Immature natural killer cell (primary cell): ENCODE data around the gene LRFN5. TPM values are rescaled to one million over a fixed set of nuclear protein-coding genes. Genes with fewer than 3 reads are reported as not detected.
"Not testable (repeated sequence)": the region's sequence is repeated elsewhere in the genome, so short reads cannot be mapped to it uniquely, and the experiment has no call there.

Experiments used
- DNase-seq, 3 donors: peaks; one replicate each; pipeline ENCODE4 v3.0.0; 2022; ENCODE audit warnings: mixed read lengths in 1 of 3
- H3K27ac Mint-ChIP-seq, 6 donors: one replicate each; pipeline ENCODE4 v1.8.0; 2020; ENCODE audit warnings: mixed read lengths in 6 of 6, mild to moderate bottlenecking in 5 of 6, inconsistent platforms in 4 of 6, moderate library complexity in 3 of 6
- H3K27me3 Mint-ChIP-seq, 3 donors: one replicate each; pipeline ENCODE4 v1.8.0; 2020 to 2021; ENCODE audit warnings: low read depth in 3 of 3, mild to moderate bottlenecking in 3 of 3, mixed read lengths in 3 of 3, moderate library complexity in 3 of 3, inconsistent platforms in 1 of 3
- H3K36me3 Mint-ChIP-seq, 3 donors: one replicate each; pipeline ENCODE4 v1.8.0; 2020; ENCODE audit warnings: mixed read lengths in 3 of 3, inconsistent platforms in 2 of 3, mild to moderate bottlenecking in 2 of 3
- H3K4me1 Mint-ChIP-seq, 2 donors: one replicate each; pipeline ENCODE4 v1.8.0; 2020; ENCODE audit warnings: inconsistent platforms in 2 of 2, mild to moderate bottlenecking in 2 of 2, mixed read lengths in 2 of 2, moderate library complexity in 1 of 2
- H3K4me3 Mint-ChIP-seq, 5 donors: one replicate each; pipeline ENCODE4 v1.8.0; 2020; ENCODE audit warnings: mild to moderate bottlenecking in 5 of 5, mixed read lengths in 5 of 5, inconsistent platforms in 3 of 5, moderate library complexity in 3 of 5
- H3K9me3 Mint-ChIP-seq, 6 donors: one replicate each; pipeline ENCODE4 v1.8.0; 2020; ENCODE audit warnings: mild to moderate bottlenecking in 6 of 6, mixed read lengths in 6 of 6, inconsistent platforms in 4 of 6, moderate library complexity in 3 of 6
- polyA plus RNA-seq, 3 donors: library from polyadenylated mRNA; unstranded; fragments of 300-500 nt; fragmentation: Illumina TruSeq; gene quantifications; one replicate each; pipeline ENCODE4 v1.2.3, GENCODE V29; 2021

LRFN5 gene
- polyA plus RNA-seq, 3 donors from 2014 or later, result not detected

DNA sequence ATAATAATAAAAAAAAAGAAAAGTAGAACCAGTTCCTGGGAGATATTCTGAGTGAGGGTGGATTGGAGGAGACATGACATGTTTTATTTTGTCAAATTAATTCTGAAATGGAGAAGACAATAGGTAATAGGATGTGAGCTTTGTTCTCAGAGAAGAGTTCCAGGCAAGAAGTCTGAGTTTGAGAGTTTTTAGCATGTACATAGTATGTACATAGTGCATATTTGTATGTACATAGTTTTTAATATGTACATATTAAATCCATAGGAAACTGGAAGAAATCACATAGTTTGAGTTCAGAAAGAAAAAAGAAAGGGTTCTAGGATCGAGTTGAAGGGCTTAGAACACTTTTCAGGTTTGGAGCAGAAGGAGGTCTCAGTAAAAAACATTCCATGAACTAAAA lies 47.5 kb downstream of the LRFN5 start:
- Mint-ChIP-seq H3K36me3 (no peaks in the 10 kb centered on the region), H3K27me3 (no peaks in the 10 kb centered on the region), H3K4me1 (no peaks in the 10 kb centered on the region), H3K27ac (no peak overlapping the region), H3K4me3 (no peak overlapping the region), H3K9me3 (peaks cover 0 to 37% (median 10%) of the 10 kb centered on the region in 6 donors)
- no peak for DNase-seq

DNA sequence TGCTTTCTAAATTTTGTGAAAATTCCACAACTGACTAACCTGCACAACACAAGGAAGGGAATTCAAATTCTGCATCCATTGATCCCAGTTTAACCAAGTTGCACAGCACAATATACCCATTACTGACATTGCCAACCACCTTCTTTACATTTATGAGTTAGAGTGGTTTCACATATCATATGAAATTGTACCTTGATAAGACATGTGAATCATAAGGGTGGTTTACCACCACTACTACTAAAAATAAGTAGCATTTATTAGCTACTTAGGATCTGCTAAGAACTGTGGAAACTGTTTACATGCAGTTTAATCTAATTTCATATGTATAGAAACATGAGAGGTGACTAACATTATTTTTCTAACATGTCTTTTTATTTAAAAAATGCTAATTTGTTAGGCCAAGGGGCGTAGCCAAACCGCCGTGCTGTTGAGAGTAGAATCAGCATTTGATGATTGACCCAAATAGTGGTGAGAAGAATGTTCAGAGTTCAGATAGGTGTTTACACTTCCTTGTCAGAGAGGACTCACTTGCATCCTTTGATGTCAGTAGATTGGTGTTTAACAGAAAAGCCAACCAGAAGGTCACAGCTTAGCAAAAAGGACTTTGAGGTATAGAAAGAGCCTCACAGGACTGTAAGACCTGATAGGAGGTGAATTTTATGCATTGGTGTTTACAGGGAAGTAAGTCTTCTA lies 56.2 kb downstream of the LRFN5 start:
- H3K9me3 Mint-ChIP-seq, result peaks cover 2 to 21% (median 6%) of the 10 kb centered on the region in 6 donors
- no peak overlapping the region for H3K4me3 Mint-ChIP-seq
- H3K36me3 Mint-ChIP-seq, result no peaks in the 10 kb centered on the region
- H3K27me3 Mint-ChIP-seq, result no peaks in the 10 kb centered on the region
- no peaks in the 10 kb centered on the region for H3K4me1 Mint-ChIP-seq
- DNase-seq, result no peak
- H3K27ac Mint-ChIP-seq, result no peak overlapping the region

DNA sequence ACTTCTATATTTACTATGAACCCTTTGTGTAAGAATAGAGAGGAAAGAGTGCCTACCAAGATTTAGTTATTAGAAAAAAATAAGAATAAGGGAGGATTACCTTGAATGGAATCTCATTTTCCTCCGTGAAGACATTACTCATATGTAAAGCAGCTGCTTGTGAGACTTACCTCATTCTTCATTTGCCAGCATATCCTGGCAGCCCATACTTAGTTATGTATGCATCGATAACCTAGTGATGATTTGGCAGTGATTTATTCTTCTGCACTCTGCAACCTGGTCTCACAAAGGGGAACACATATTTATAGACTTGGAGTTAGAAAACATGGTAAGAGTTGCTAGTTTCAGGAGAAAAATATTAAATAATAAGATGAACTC lies 56.8 kb downstream of the LRFN5 start:
- Mint-ChIP-seq H3K27ac (no peak overlapping the region), H3K4me3 (no peak overlapping the region), H3K9me3 (peaks cover 2 to 21% (median 6%) of the 10 kb centered on the region in 6 donors), H3K36me3 (no peaks in the 10 kb centered on the region), H3K4me1 (no peaks in the 10 kb centered on the region), H3K27me3 (no peaks in the 10 kb centered on the region)
- DNase-seq, result no peak

DNA sequence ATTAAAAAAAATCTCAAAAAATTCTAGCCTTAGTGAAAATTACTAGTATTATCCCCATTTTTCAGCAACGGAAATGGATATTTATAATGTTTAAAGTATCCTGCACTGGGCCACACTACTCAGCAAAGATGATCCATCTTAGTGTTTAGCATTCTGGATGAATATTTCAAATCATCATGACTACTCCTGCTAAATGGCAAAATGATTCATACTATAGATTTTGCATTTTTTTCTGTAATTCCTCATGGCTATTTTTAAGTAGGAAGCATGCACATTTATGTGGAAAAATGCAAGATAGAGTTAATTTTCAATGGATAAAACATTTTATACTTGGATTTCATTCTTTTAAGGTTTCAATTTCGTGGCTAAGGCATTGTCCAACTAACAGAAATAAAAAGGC lies 59.6 kb downstream of the LRFN5 start:
- no peak for DNase-seq
- H3K9me3 Mint-ChIP-seq, result peaks cover 0 to 11% (median 4%) of the 10 kb centered on the region in 6 donors
- H3K4me1 Mint-ChIP-seq, result no peaks in the 10 kb centered on the region
- no peak overlapping the region for H3K4me3 Mint-ChIP-seq
- no peaks in the 10 kb centered on the region for H3K36me3 Mint-ChIP-seq
- H3K27ac Mint-ChIP-seq, result no peak overlapping the region
- no peaks in the 10 kb centered on the region for H3K27me3 Mint-ChIP-seq

DNA sequence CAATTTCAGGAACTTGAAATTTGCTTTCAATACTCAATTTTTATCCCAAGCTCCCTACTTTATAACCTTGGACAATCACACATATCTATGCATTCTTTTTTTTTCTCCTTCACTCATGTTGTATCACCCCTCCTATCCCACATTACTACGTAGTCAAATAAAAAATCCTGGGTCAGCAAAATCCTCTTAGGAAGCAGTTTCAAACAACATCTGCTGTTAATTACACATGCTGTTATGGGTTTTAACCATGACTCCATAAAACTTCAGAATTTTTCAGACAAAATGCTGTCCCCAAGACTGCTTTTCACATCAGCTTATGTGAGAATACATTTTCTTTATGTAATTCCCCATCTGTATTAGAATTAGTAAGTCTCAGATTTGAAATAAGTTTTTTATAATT lies 61.7 kb downstream of the LRFN5 start:
- DNase-seq, result no peak
- H3K4me1 Mint-ChIP-seq, result no peaks in the 10 kb centered on the region
- no peaks in the 10 kb centered on the region for H3K36me3 Mint-ChIP-seq
- no peak overlapping the region for H3K27ac Mint-ChIP-seq
- no peaks in the 10 kb centered on the region for H3K27me3 Mint-ChIP-seq
- no peak overlapping the region for H3K4me3 Mint-ChIP-seq
- peaks cover 0 to 6% (median 0%) of the 10 kb centered on the region in 6 donors for H3K9me3 Mint-ChIP-seq

DNA sequence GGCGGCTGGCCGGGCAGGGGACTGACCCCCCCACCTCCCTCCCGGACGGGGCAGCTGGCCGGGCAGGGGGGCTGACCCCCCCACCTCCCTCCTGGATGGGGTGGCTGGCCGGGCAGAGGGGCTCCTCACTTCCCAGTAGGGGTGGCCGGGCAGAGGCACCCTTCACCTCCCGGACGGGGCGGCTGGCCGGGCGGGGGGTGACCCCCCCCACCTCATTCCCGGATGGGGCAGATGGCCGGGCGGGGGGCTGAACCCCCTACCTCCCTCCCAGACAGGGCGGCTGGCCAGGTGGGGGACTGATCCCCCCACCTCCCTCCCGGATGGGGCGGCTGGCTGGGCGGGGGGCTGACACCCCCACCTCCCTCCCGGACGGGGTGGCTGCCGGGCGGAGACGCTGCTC lies 66.9 kb downstream of the LRFN5 start:
- H3K27me3 Mint-ChIP-seq, H3K27ac Mint-ChIP-seq, H3K4me1 Mint-ChIP-seq, H3K36me3 Mint-ChIP-seq, DNase-seq, H3K4me3 Mint-ChIP-seq: not testable (repeated sequence)
- peaks cover 6 to 25% (median 13%) of the 10 kb centered on the region in 6 donors for H3K9me3 Mint-ChIP-seq

DNA sequence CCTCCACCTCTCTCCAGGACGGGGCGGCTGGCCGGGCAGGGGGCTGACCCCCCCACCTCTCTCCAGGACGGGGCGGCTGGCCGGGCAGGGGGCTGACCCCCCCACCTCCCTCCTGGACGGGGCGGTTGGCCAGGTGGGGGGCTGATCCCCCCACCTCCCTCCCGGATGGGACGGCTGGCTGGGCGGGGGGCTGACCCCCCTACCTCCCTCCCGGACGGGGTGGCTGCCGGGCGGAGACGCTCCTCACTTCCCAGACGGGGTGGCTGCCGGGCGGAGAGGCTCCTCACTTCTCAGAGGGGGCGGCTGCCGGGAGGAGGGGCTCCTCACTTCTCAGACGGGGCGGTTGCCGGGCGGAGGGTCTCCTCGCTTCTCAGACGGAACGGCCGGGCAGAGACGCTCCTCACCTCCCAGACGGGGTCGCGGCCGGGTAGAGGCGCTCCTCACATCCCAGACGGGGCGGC lies 67.9 kb downstream of the LRFN5 start:
- peaks cover 13 to 31% (median 16%) of the 10 kb centered on the region in 6 donors for H3K9me3 Mint-ChIP-seq
- not testable (repeated sequence) for H3K27me3 Mint-ChIP-seq, H3K4me1 Mint-ChIP-seq, H3K4me3 Mint-ChIP-seq, DNase-seq, H3K27ac Mint-ChIP-seq, H3K36me3 Mint-ChIP-seq

DNA sequence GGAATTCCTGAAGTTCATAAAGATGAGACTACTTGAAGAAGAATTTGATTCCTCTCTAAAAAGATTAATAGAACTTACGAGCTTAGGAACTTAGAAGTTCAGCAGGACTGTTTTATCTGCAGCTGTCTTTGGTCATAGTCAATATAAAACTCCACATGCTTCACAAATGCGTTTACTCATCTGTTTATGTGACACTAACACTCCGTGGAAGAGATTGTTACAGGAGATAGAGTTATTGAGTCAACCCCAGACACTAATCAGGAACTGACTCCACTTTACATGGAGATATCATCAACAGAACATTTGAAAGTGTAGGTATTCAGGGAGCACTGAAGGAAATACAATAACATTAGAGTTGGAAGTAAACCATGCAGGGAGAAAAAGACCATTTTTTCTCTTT lies 92.8 kb downstream of the LRFN5 start:
- H3K4me1 Mint-ChIP-seq, result no peaks in the 10 kb centered on the region
- H3K36me3 Mint-ChIP-seq, result no peaks in the 10 kb centered on the region
- no peak overlapping the region for H3K4me3 Mint-ChIP-seq
- no peak overlapping the region for H3K27ac Mint-ChIP-seq
- no peak for DNase-seq
- H3K27me3 Mint-ChIP-seq, result peaks cover 0 to 2% (median 0%) of the 10 kb centered on the region in 3 donors
- peaks cover 6 to 56% (median 14%) of the 10 kb centered on the region in 6 donors for H3K9me3 Mint-ChIP-seq

DNA sequence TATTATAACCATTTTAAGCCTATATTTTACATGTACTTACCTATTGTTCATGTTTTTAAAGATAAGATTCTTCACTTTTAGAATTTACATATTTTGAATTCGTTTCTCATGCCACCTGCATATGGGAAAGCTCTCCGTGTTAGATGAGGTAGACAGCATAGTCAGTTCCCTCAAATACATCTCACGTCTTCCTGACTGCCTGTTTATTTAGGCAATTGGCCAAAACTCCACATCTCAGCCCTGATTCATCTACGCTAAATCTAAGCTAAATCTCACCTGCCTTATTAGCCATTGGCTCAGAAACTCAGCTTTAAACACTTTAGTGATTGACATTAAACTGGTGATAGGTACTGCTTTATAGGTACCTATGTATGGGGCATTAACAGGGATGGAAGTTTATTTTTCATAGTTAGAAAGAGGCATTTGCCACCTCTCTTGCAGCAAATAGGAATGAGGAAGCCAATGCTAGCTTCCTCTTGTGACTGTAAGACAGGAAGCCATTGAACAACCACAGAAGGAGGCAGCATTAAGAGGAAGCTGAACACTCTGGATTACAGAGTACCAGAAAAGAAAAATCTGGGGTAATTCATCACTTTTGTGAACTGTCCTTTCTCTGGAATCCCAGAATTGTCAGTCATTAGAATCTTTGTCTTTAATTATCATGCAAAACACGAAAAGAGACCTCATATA lies 111.9 kb downstream of the LRFN5 start:
- no peaks in the 10 kb centered on the region for H3K36me3 Mint-ChIP-seq
- no peak overlapping the region for H3K27ac Mint-ChIP-seq
- H3K4me1 Mint-ChIP-seq, result no peaks in the 10 kb centered on the region
- H3K9me3 Mint-ChIP-seq, result peaks cover 13 to 36% (median 17%) of the 10 kb centered on the region in 6 donors
- DNase-seq, result no peak
- no peaks in the 10 kb centered on the region for H3K27me3 Mint-ChIP-seq
- no peak overlapping the region for H3K4me3 Mint-ChIP-seq

DNA sequence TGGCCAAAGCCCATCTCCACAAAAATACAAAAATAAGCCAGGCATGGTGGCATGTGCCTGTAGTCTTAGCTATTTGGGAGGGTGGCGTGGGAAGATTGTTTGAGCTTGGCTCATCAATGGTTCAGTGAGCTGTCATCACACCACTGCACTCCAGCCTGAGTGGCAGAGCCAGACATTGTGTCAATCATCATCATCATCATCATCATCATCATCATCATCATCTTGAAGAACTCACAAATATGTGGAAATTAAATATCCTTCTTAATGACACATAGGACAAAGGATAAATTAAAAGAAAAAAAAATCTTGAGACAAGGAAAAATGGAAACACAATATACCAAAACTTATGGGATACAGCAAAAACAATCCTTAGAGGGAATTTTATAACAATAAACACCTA lies 132.5 kb downstream of the LRFN5 start:
- no peak overlapping the region for H3K4me3 Mint-ChIP-seq
- peaks cover 14 to 48% (median 27%) of the 10 kb centered on the region in 6 donors for H3K9me3 Mint-ChIP-seq
- H3K27me3 Mint-ChIP-seq, result peaks cover 0 to 3% (median 2%) of the 10 kb centered on the region in 3 donors
- no peak overlapping the region for H3K27ac Mint-ChIP-seq
- no peak for DNase-seq
- no peaks in the 10 kb centered on the region for H3K36me3 Mint-ChIP-seq
- H3K4me1 Mint-ChIP-seq, result no peaks in the 10 kb centered on the region

DNA sequence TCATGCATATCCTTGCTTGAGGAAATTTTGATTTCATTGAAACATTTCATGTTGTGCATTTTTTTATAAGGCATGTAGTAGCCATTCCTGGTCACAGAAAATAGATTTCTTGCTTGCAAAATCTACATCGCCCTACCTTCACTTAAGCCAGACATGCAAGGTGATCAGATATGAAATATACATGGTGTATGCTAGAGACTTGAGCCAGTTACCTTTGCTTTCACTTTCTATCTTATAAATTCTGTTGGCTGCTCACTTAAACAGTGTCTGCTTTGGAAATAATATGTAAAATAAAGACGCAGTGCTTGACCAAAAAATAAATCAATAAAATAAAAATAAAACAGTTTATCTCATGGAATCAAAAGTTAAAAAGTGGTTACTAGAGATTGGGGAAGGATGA lies 136.5 kb downstream of the LRFN5 start:
- H3K36me3 Mint-ChIP-seq, result peaks cover 0 to 4% (median 0%) of the 10 kb centered on the region in 3 donors
- H3K27ac Mint-ChIP-seq, result no peak overlapping the region
- peaks cover 0 to 2% (median 1%) of the 10 kb centered on the region in 3 donors for H3K27me3 Mint-ChIP-seq
- peaks cover 0 to 7% of the 10 kb centered on the region in 2 donors for H3K4me1 Mint-ChIP-seq
- H3K9me3 Mint-ChIP-seq, result peaks cover 2 to 23% (median 18%) of the 10 kb centered on the region in 6 donors
- no peak overlapping the region for H3K4me3 Mint-ChIP-seq
- DNase-seq, result no peak

DNA sequence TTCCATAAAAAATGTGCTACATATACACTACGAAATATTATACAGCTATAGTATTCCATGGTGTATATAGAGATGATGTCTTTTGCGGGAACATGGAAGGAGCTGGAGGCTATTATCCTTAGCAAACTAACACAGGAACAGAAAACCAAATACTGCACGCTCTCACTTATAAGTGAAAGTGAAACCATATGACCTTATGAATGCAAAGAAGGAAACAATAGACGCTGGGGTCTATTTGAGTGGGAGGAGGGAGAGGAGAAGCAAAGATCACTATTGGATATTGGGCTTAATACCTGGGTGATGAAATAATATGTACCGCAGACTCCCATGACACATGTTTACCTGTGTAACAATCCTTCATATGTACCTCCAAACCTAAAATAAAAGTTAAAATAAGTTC lies 142.8 kb downstream of the LRFN5 start:
- H3K4me1 Mint-ChIP-seq, result peaks cover 16 to 33% of the 10 kb centered on the region in 2 donors
- peak overlapping the region; percentile 62 to 85 (median 70) for H3K4me3 Mint-ChIP-seq
- H3K9me3 Mint-ChIP-seq, result peaks cover 0 to 8% (median under 1%) of the 10 kb centered on the region in 6 donors
- peak; percentile 1 to 30 (median 17) for DNase-seq
- H3K27ac Mint-ChIP-seq, result peak overlapping the region; percentile 38 to 83 (median 65)
- H3K27me3 Mint-ChIP-seq, result no peaks in the 10 kb centered on the region
- H3K36me3 Mint-ChIP-seq, result peaks cover 0 to 4% (median 0%) of the 10 kb centered on the region in 3 donors

DNA sequence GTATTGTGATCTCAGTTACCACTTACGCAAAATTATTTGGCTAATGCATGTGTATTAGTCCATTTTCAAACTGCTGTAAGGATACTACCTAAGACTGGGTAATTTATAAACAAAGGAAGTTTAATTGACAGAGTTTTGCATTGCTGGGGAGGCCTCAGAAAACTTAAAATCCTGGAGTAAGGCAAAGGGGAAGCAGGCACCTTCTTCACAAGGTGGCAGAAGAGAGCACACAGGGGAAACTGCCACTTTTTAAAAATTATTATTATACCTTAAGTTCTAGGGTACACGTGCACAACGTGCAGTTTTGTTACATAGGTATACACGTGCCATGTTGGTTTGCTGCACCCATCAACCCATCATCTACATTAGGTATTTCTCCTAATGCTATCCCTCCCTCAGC lies 143.9 kb downstream of the LRFN5 start:
- not testable (repeated sequence) for H3K27ac Mint-ChIP-seq, H3K36me3 Mint-ChIP-seq, H3K27me3 Mint-ChIP-seq, H3K9me3 Mint-ChIP-seq, H3K4me3 Mint-ChIP-seq, DNase-seq
- H3K4me1 Mint-ChIP-seq, result peaks cover 16 to 33% of the 10 kb centered on the region in 2 donors

DNA sequence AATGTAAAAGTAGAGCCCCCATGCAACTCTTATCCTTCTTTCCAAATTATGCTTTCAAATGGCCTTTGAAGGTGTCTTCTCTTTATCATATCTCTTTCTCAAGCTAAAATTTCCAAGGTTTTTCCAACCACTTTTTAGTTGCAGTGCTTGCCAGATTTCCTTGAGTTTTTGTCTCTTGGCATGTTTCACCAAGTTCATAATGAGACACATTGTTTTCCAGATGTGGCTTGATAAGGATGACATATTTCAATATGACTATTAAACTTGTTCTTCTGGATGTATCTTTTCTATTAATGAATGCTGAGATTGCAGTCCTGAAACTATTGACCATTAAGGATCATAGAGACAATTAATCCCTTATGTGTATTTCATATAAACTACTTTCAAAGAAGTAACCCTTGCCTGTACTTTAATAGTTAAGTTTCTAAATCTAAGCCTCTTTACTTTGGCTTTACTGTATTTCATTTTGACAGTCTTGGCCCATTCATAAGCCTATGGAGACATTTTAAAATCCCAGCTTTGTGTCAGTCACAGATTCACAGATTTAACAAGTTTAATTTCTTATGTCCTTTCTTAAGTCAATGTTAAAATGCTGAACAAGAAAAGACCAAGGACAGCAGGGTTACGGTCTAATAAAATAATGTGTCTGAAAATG lies 151.5 kb downstream of the LRFN5 start:
- Mint-ChIP-seq H3K27ac (no peak overlapping the region), H3K9me3 (peaks cover 6 to 20% (median 14%) of the 10 kb centered on the region in 6 donors), H3K4me1 (no peaks in the 10 kb centered on the region), H3K4me3 (no peak overlapping the region), H3K36me3 (no peaks in the 10 kb centered on the region), H3K27me3 (peaks cover 0 to 2% (median 2%) of the 10 kb centered on the region in 3 donors)
- DNase-seq, result no peak
